Panc1 (cell line): ENCODE data around the gene ATF6B.

Source experiments
- POLR2AphosphoS5 ChIP-seq: IDR thresholded peaks from 2 replicates; pipeline ENCODE4 v1.6.1; 2012; ENCODE audit warnings: mild to moderate bottlenecking, low read depth, low read length, moderate library complexity
- SIN3A ChIP-seq: IDR thresholded peaks from 2 replicates; pipeline ENCODE4 v1.6.1; 2012; ENCODE audit warnings: low read depth, mild to moderate bottlenecking, low read length, moderate library complexity, borderline replicate concordance; ENCODE audit not compliant: insufficient read depth
- TCF7L2 ChIP-seq: IDR thresholded peaks from 2 replicates; pipeline ENCODE4 v1.6.1; 2011; ENCODE audit warnings: mild to moderate bottlenecking, low read depth, low read length, inconsistent platforms
- TF ChIP-seq, protein P1 (sequence below): fragments of 450-650 bp; IDR thresholded peaks from 2 replicates; pipeline ENCODE4 v1.5.1; 2017; ENCODE audit warnings: mild to moderate bottlenecking
- TF ChIP-seq, protein P2 (sequence below), 2 experiments: IDR thresholded peaks; 2 replicates each; pipeline ENCODE4 v1.6.1; 2011 to 2012; ENCODE audit warnings: low read depth in 2 of 2, control low read depth in 1 of 2, low read length in 1 of 2, mild to moderate bottlenecking in 1 of 2, moderate library complexity in 1 of 2; ENCODE audit not compliant: insufficient read depth in 1 of 2

GRCh38 chr6:32153564-32154513 lies 25.8 kb upstream of the ATF6B start, which contains the start of gene PPT2:
- TF ChIP-seq POLR2AphosphoS5 (peak; percentile 66), TCF7L2 (no peak), SIN3A (peak; percentile 95; the same call in 1 of the 2 replicates)
- TF ChIP-seq, protein P1, sequence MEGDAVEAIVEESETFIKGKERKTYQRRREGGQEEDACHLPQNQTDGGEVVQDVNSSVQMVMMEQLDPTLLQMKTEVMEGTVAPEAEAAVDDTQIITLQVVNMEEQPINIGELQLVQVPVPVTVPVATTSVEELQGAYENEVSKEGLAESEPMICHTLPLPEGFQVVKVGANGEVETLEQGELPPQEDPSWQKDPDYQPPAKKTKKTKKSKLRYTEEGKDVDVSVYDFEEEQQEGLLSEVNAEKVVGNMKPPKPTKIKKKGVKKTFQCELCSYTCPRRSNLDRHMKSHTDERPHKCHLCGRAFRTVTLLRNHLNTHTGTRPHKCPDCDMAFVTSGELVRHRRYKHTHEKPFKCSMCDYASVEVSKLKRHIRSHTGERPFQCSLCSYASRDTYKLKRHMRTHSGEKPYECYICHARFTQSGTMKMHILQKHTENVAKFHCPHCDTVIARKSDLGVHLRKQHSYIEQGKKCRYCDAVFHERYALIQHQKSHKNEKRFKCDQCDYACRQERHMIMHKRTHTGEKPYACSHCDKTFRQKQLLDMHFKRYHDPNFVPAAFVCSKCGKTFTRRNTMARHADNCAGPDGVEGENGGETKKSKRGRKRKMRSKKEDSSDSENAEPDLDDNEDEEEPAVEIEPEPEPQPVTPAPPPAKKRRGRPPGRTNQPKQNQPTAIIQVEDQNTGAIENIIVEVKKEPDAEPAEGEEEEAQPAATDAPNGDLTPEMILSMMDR: no peak; the same call in 1 of the 2 replicates
- TF ChIP-seq, protein P2, sequence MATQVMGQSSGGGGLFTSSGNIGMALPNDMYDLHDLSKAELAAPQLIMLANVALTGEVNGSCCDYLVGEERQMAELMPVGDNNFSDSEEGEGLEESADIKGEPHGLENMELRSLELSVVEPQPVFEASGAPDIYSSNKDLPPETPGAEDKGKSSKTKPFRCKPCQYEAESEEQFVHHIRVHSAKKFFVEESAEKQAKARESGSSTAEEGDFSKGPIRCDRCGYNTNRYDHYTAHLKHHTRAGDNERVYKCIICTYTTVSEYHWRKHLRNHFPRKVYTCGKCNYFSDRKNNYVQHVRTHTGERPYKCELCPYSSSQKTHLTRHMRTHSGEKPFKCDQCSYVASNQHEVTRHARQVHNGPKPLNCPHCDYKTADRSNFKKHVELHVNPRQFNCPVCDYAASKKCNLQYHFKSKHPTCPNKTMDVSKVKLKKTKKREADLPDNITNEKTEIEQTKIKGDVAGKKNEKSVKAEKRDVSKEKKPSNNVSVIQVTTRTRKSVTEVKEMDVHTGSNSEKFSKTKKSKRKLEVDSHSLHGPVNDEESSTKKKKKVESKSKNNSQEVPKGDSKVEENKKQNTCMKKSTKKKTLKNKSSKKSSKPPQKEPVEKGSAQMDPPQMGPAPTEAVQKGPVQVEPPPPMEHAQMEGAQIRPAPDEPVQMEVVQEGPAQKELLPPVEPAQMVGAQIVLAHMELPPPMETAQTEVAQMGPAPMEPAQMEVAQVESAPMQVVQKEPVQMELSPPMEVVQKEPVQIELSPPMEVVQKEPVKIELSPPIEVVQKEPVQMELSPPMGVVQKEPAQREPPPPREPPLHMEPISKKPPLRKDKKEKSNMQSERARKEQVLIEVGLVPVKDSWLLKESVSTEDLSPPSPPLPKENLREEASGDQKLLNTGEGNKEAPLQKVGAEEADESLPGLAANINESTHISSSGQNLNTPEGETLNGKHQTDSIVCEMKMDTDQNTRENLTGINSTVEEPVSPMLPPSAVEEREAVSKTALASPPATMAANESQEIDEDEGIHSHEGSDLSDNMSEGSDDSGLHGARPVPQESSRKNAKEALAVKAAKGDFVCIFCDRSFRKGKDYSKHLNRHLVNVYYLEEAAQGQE (IDR thresholded peaks at IDR 0.05; ENCODE audit: insufficient read depth in 1 of 2, low read depth in 2 of 2, low read length in 1 of 2): no peak
